Measurements from ENCODE around the gene SOD3.

SOD3 gene

GRCh38 chr4:24845902-24846301 lies 50.5 kb downstream of the SOD3 start:
- no peak for DNase-seq

- no peak for DNase-seq
These were observed 51.3 kb downstream of the SOD3 start for GRCh38 chr4:24846716-24847115.

GRCh38 chr4:24849351-24849750 lies 54.0 kb downstream of the SOD3 start:
- no peak for DNase-seq

- no peak for DNase-seq
These were observed 54.4 kb downstream of the SOD3 start for GRCh38 chr4:24849756-24850155.

All from islet precursor cell (in vitro differentiated cells).